Colonic mucosa (tissue), 4 donors: ENCODE measurements around the gene KAT2A. TPM values are rescaled to one million over a fixed set of nuclear protein-coding genes. Genes with fewer than 3 reads are reported as not detected.

Experiments used
- DNase-seq: peaks from one replicate; pipeline ENCODE4 v3.0.0-alpha.2; 2020
- H3K27ac ChIP-seq: fragments of 200-600 bp; one replicate; pipeline ENCODE4 v1.8.0; 2021
- H3K27me3 ChIP-seq: fragments of 200-600 bp; one replicate; pipeline ENCODE4 v1.8.0; 2021
- H3K36me3 ChIP-seq: fragments of 200-600 bp; one replicate; pipeline ENCODE4 v1.8.0; 2021
- H3K4me1 ChIP-seq: fragments of 200-600 bp; one replicate; pipeline ENCODE4 v1.8.0; 2021; ENCODE audit warnings: mild to moderate bottlenecking
- H3K4me3 ChIP-seq: fragments of 200-600 bp; one replicate; pipeline ENCODE4 v1.8.0; 2021
- H3K9ac ChIP-seq, 2 donors: one replicate each; pipeline ENCODE4 v1.7.0; 2013; ENCODE audit warnings: control low read depth in 2 of 2, low read depth in 2 of 2, low read length in 2 of 2
- H3K9me3 ChIP-seq: fragments of 200-600 bp; one replicate; pipeline ENCODE4 v1.8.0; 2021
- intact Hi-C: fragments of 100-400 bp; cut with DNase I; formaldehyde crosslinking; loops from one replicate; pipeline ENCODE4 v1.14.1; 2022
- total RNA-seq, 2 donors: library from RNA; stranded (reverse); fragmentation: NEBNext Ultra II Directional in 1 of 2; extraction: Animal tissue kit (Norgen Biotek cat#: 25700) in 1 of 2; gene quantifications; one replicate each; pipeline ENCODE4 v1.2.1, GENCODE V29; 2021
- TF ChIP-seq, protein P1 (sequence below): fragments of 200-600 bp; IDR thresholded peaks from one replicate; pipeline ENCODE4 v1.8.0; 2022; ENCODE audit warnings: antibody characterized with exemption, mild to moderate bottlenecking
- donor health status: healthy.
- donor health status: DM: no; HTN: no; CAD: no.
- donor health status: DM: no; HTN: no; CAD: no.

KAT2A gene
- total RNA-seq, 2 donors from 2014 or later, result 16.9 to 59.8 TPM

DNA sequence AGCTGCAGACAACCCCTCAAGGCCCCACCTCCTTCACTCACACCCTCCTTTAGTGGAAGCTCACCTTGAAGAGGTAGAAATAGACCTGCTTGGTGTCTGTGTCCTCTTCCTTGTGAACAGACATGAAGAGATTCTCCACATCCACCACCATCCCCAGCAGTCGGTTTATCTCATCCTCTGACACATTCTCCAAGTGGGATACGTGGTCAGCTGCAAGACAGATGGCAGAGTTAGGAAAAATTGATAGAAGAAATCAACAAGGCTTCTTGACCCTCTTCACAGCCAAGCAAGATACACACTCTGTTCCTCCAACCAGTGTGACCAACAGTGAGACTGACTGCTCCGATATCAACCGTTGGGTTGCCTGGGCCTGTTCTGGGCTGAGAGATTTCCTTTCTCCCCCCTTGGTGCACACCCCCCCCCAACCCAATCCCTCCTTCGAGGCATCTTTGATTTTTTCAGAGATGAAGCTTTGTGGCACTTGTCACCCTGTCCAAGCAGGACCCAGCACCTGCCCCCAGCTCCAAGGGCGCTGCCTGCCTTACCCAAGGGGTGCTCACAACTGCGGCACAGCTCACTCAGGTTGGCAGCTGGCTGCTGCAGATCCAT is 902 bp downstream of the KAT2A start:
- intact Hi-C loops, result no loop called here
- DNase-seq, result no peak

DNA sequence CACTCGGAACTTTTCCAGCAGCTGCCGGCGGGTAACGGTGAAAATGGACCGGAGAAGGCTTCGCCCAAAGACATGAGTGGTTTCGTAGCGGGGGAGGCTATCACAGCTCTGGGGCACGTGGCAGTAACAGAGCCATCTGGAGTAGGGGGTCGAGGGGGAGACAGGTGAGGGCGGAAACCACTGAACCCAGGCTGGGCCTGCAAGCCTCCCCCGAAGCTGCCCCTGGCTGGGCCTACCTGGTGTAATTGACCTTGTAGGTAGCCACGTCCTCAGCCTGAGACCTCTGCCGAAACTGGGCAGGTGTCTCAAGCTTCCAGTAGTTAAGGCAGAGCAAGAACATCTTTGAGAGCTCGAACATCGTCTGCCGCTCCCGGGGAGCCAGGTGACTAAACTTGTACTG is 1.9 kb downstream of the KAT2A start:
- peak overlapping the region in 1 of 2 donors; percentile 12 for H3K9ac ChIP-seq
- H3K4me1 ChIP-seq, result peaks cover 14% of the 10 kb centered on the region

More for the DNA sequence above, 902 bp downstream of the KAT2A start:
- Histone ChIP-seq H3K4me3 (peak overlapping the region; percentile 82), H3K36me3 (no peaks in the 10 kb centered on the region), H3K9ac (peak overlapping the region in 1 of 2 donors; percentile 46), H3K4me1 (peaks cover 14% of the 10 kb centered on the region), H3K9me3 (no peaks in the 10 kb centered on the region), H3K27ac (no peak overlapping the region), H3K27me3 (no peaks in the 10 kb centered on the region)
- TF ChIP-seq, protein P1, sequence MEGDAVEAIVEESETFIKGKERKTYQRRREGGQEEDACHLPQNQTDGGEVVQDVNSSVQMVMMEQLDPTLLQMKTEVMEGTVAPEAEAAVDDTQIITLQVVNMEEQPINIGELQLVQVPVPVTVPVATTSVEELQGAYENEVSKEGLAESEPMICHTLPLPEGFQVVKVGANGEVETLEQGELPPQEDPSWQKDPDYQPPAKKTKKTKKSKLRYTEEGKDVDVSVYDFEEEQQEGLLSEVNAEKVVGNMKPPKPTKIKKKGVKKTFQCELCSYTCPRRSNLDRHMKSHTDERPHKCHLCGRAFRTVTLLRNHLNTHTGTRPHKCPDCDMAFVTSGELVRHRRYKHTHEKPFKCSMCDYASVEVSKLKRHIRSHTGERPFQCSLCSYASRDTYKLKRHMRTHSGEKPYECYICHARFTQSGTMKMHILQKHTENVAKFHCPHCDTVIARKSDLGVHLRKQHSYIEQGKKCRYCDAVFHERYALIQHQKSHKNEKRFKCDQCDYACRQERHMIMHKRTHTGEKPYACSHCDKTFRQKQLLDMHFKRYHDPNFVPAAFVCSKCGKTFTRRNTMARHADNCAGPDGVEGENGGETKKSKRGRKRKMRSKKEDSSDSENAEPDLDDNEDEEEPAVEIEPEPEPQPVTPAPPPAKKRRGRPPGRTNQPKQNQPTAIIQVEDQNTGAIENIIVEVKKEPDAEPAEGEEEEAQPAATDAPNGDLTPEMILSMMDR, result no peak

DNA sequence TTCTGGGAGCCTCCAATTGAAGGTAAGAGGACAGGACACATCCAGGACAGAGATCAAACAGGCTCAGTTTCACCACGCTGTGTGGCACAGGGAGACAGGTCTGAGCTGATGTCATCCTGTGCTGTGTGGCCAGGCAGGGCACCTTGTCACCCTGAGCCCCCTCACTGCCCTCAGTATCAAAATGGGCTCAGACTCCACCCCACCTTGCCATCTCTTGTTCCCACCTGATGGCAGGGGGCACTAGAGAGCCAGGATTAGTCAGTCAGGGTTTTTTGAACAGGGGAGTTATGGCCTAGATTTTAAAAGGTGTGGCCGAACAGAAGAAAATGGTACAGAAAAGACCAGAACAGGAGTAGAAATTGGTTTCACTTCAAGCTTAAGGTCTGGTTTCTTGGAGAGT is 2.6 kb downstream of the KAT2A start:
- TF ChIP-seq, protein P1, result no peak
- Histone ChIP-seq H3K4me1 (peaks cover 14% of the 10 kb centered on the region), H3K27ac (no peak overlapping the region), H3K27me3 (no peaks in the 10 kb centered on the region), H3K4me3 (no peak overlapping the region), H3K9me3 (no peaks in the 10 kb centered on the region), H3K36me3 (no peaks in the 10 kb centered on the region), H3K9ac (peak overlapping the region in 1 of 2 donors; percentile 12)
- intact Hi-C loops, result loop anchor here (5.0 kb wide), 2 partner anchors 51 to 91 kb away; no protein-coding TSS in a partner anchor
- no peak for DNase-seq

More for the DNA sequence above, 1.9 kb downstream of the KAT2A start:
- intact Hi-C loops, result loop anchor here (5.0 kb wide), 2 partner anchors 52 to 92 kb away; no protein-coding TSS in a partner anchor
- Histone ChIP-seq H3K4me3 (no peak overlapping the region), H3K27ac (no peak overlapping the region), H3K9me3 (no peaks in the 10 kb centered on the region), H3K36me3 (no peaks in the 10 kb centered on the region), H3K27me3 (no peaks in the 10 kb centered on the region)
- no peak for DNase-seq
- TF ChIP-seq, protein P1, result no peak

DNA sequence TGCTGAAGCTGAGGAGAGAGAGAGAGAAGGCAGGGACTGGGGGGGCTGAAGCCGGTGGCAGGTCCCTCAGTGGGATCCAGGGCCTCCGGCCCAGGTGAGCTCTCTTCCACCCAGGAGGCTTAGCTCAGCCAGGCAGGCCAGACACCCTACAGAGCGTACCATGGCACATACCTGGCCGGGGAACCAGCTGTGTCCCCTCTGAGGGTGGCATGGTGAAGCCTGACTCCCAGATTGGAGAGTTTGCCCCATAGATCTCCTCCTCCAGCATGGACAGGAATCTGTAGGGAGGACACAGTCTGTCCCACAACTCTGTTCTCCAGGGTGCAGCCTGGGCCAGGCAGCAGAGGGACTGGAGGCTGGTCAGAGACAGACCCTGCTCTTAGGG is 3.0 kb downstream of the KAT2A start:
- Histone ChIP-seq H3K9me3 (no peaks in the 10 kb centered on the region), H3K9ac (no peak overlapping the region), H3K36me3 (no peaks in the 10 kb centered on the region), H3K4me3 (no peak overlapping the region), H3K27me3 (no peaks in the 10 kb centered on the region), H3K4me1 (peaks cover 15% of the 10 kb centered on the region), H3K27ac (no peak overlapping the region)
- DNase-seq, result no peak
- intact Hi-C loops, result loop anchor here (5.0 kb wide), 2 partner anchors 51 to 91 kb away; no protein-coding TSS in a partner anchor
- TF ChIP-seq, protein P1, result no peak

DNA sequence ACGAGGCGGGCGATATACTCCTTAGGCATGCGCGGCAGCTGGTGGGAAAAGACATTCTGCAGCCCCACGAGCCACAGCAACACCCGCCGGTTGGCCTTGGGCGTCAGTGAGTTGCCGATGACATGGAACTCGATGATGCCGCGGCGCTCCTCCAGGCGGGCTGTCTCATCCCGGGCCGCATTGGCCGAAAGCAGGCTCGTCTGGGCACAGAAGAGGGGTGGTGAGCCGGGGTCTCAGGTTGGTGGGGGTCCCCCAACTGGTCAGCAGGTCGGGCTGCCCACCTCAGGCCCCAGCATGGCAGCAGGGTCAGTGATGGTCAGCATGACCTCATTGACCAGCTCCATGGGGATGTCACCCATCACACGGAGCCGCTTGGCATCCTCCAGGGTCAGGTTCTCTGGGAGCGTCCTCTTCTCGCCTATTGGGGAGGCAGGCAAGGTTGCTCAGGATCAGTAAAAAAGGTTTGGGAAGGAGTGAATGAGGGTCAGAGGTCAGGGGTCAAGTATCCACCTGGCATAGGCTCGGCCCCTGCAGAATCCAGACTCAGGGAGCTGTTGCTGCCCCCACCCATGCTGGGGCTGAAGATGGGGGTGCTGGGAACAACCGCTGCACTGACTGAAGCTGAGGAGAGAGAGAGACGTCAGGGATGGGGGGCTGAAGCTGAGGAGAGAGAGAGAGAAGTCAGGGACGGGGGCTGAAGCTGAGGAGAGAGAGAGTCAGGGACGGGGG is 3.6 kb downstream of the KAT2A start:
- H3K27ac ChIP-seq, result no peak overlapping the region
- H3K4me3 ChIP-seq, result no peak overlapping the region
- H3K4me1 ChIP-seq, result peaks cover 15% of the 10 kb centered on the region
- H3K9me3 ChIP-seq, result no peaks in the 10 kb centered on the region
- H3K9ac ChIP-seq, result no peak overlapping the region
- TF ChIP-seq, protein P1, result no peak
- H3K36me3 ChIP-seq, result no peaks in the 10 kb centered on the region
- H3K27me3 ChIP-seq, result no peaks in the 10 kb centered on the region
- intact Hi-C loops, result loop anchor here (5.0 kb wide), 2 partner anchors 50 to 90 kb away; no protein-coding TSS in a partner anchor
- no peak for DNase-seq
